OCI-LY1 (cell line): ENCODE results near the gene LRCH4.

ENCODE experiments used
- H2AFZ ChIP-seq: fragments of 200-600 bp; sonication (generic), shearing (Covaris generic); 2 replicates; pipeline ENCODE4 v1.6.0; 2014; ENCODE audit warnings: antibody characterized with exemption, mild to moderate bottlenecking, low read length
- H3F3A ChIP-seq: fragments of 200-600 bp; sonication (generic), shearing (Covaris generic); 2 replicates; pipeline ENCODE4 v1.6.0; 2014; ENCODE audit warnings: mild to moderate bottlenecking, antibody characterized with exemption, low read length, moderate library complexity; ENCODE audit not compliant: insufficient read depth
- H3K27ac ChIP-seq: fragments of 200-600 bp; sonication (generic); 2 replicates; pipeline ENCODE4 v1.5.1; 2014; ENCODE audit warnings: low read length, mixed run types, mild to moderate bottlenecking, low read depth; ENCODE audit not compliant: poor library complexity, severe bottlenecking
- H3K27me3 ChIP-seq: fragments of 200-600 bp; sonication (generic); 2 replicates; pipeline ENCODE4 v1.6.0; 2014; ENCODE audit warnings: antibody characterized with exemption, mild to moderate bottlenecking, low read length, moderate library complexity; ENCODE audit not compliant: insufficient read depth
- H3K36me3 ChIP-seq: fragments of 200-600 bp; sonication (generic); 2 replicates; pipeline ENCODE4 v1.6.1; 2014; ENCODE audit warnings: mild to moderate bottlenecking, antibody characterized with exemption, low read length, moderate library complexity, mixed read lengths; ENCODE audit not compliant: insufficient read depth
- H3K4me1 ChIP-seq: fragments of 200-600 bp; sonication (generic); 2 replicates; pipeline ENCODE4 v1.5.1; 2014; ENCODE audit warnings: mild to moderate bottlenecking, low read length, moderate library complexity; ENCODE audit not compliant: insufficient read depth, severe bottlenecking
- H3K4me2 ChIP-seq: fragments of 200-600 bp; sonication (generic), shearing (Covaris generic); 2 replicates; pipeline ENCODE4 v1.6.1; 2014; ENCODE audit warnings: low read length
- H3K4me3 ChIP-seq: fragments of 200-600 bp; sonication (generic); 2 replicates; pipeline ENCODE4 v1.5.1; 2014; ENCODE audit warnings: low read length, low read depth, mild to moderate bottlenecking, mixed read lengths; ENCODE audit not compliant: poor library complexity, severe bottlenecking
- H3K79me2 ChIP-seq: fragments of 200-600 bp; shearing (Covaris generic); 2 replicates; pipeline ENCODE4 v1.6.1; 2016; ENCODE audit warnings: mixed run types, low read length, mixed read lengths; ENCODE audit not compliant: insufficient read depth
- H3K9ac ChIP-seq: fragments of 200-600 bp; sonication (generic), shearing (Covaris generic); 2 replicates; pipeline ENCODE4 v1.6.1; 2014; ENCODE audit warnings: mild to moderate bottlenecking, low read length, mixed read lengths
- H3K9me2 ChIP-seq: fragments of 200-600 bp; sonication (generic), shearing (Covaris generic); 2 replicates; pipeline ENCODE4 v1.6.1; 2014; ENCODE audit warnings: low read depth, mild to moderate bottlenecking, low read length, mixed read lengths
- H3K9me3 ChIP-seq: fragments of 200-600 bp; shearing (Covaris generic); 2 replicates; pipeline ENCODE4 v1.6.1; 2014; ENCODE audit warnings: low read length, mixed read lengths
- H4K20me1 ChIP-seq: fragments of 200-600 bp; sonication (generic), shearing (Covaris generic); 2 replicates; pipeline ENCODE4 v1.6.0; 2016; ENCODE audit warnings: mild to moderate bottlenecking, low read length; ENCODE audit not compliant: insufficient read depth
- CTCF ChIP-seq: fragments of 200-600 bp; sonication (generic), shearing (Covaris generic); IDR thresholded peaks from 2 replicates; pipeline ENCODE4 v1.5.1; 2017; ENCODE audit warnings: mild to moderate bottlenecking, antibody characterized with exemption, low read length, moderate library complexity, mixed read lengths
- EZH2 ChIP-seq: fragments of 200-600 bp; sonication (generic), shearing (Covaris generic); IDR thresholded peaks from 2 replicates; pipeline ENCODE4 v1.8.0; 2017; ENCODE audit warnings: borderline replicate concordance, mixed run types, mild to moderate bottlenecking, antibody characterized with exemption, low read length, moderate library complexity, mixed read lengths

LRCH4 gene

GRCh38 chr7:100591596-100591995, 5.7 kb upstream of the LRCH4 start:
- Histone ChIP-seq H3K9me2 (no peaks in the 10 kb centered on the region), H3K27ac (no peak overlapping the region), H3K4me3 (no peak overlapping the region), H3K36me3 (no peaks in the 10 kb centered on the region; the same call in 1 of the 2 replicates), H3F3A (no peaks in the 10 kb centered on the region), H4K20me1 (no peaks in the 10 kb centered on the region), H3K27me3 (peaks cover 19% of the 10 kb centered on the region), H2AFZ (no peak overlapping the region), H3K4me2 (no peak overlapping the region), H3K9ac (no peak overlapping the region), H3K4me1 (peaks cover 5% of the 10 kb centered on the region), H3K9me3 (no peaks in the 10 kb centered on the region), H3K79me2 (no peaks in the 10 kb centered on the region)
- TF ChIP-seq CTCF (no peak), EZH2 (no peak)

GRCh38 chr7:100590077-100590737, 4.3 kb upstream of the LRCH4 start:
- no peak overlapping the region for H3K4me3 ChIP-seq
- H3K9ac ChIP-seq, result no peak overlapping the region
- H3K27ac ChIP-seq, result no peak overlapping the region
- TF ChIP-seq EZH2, result no peak
- no peak for TF ChIP-seq CTCF
- no peak overlapping the region for H3K4me2 ChIP-seq
- H3F3A ChIP-seq, result no peaks in the 10 kb centered on the region
- H4K20me1 ChIP-seq, result no peaks in the 10 kb centered on the region
- no peaks in the 10 kb centered on the region for H3K9me2 ChIP-seq
- no peaks in the 10 kb centered on the region for H3K79me2 ChIP-seq
- no peak overlapping the region for H2AFZ ChIP-seq
- peaks cover 16% of the 10 kb centered on the region for H3K27me3 ChIP-seq
- H3K36me3 ChIP-seq, result no peaks in the 10 kb centered on the region; the same call in 1 of the 2 replicates
- peaks cover 7% of the 10 kb centered on the region for H3K4me1 ChIP-seq
- H3K9me3 ChIP-seq, result no peaks in the 10 kb centered on the region

- no peaks in the 10 kb centered on the region for H3F3A ChIP-seq
- no peaks in the 10 kb centered on the region; the same call in 1 of the 2 replicates for H3K36me3 ChIP-seq
- no peak overlapping the region for H3K4me3 ChIP-seq
- H3K4me1 ChIP-seq, result peaks cover 15% of the 10 kb centered on the region
- TF ChIP-seq EZH2 (no peak), CTCF (no peak)
- no peak overlapping the region for H3K4me2 ChIP-seq
- peaks cover 11% of the 10 kb centered on the region for H3K27me3 ChIP-seq
- H3K9me2 ChIP-seq, result no peaks in the 10 kb centered on the region
- no peaks in the 10 kb centered on the region for H3K9me3 ChIP-seq
- no peak overlapping the region for H2AFZ ChIP-seq
- H3K9ac ChIP-seq, result no peak overlapping the region
- no peak overlapping the region for H3K27ac ChIP-seq
- no peaks in the 10 kb centered on the region for H3K79me2 ChIP-seq
- no peaks in the 10 kb centered on the region for H4K20me1 ChIP-seq
Measured at GRCh38 chr7:100589341-100589947, 3.5 kb upstream of the LRCH4 start.
